Prostate gland (tissue), 2 donors: ENCODE data around the gene NME3. TPM values are rescaled to one million over a fixed set of nuclear protein-coding genes. Genes with fewer than 3 reads are reported as not detected.

Experiments used
- DNase-seq: peaks from one replicate; pipeline ENCODE4 v3.0.0-alpha.2; 2019; ENCODE audit warnings: low spot score
- H3K27ac ChIP-seq, 2 donors: fragments of 200-600 bp; sonication (generic); 2 replicates each; pipeline ENCODE4 v1.5.1; 2017 to 2019
- H3K27me3 ChIP-seq: fragments of 200-600 bp; sonication (generic); replicated peaks from 2 replicates; pipeline ENCODE4 v1.5.1; 2019; ENCODE audit not compliant: insufficient read depth
- H3K36me3 ChIP-seq, 2 donors: fragments of 200-600 bp; sonication (generic); 1 replicate in 1 of 2; 2 replicates in 1 of 2; pipeline versions ENCODE4 v1.5.1 to v1.8.1; 2017 to 2019
- H3K4me1 ChIP-seq: fragments of 200-600 bp; sonication (generic); replicated peaks from 2 replicates; pipeline ENCODE4 v1.5.1; 2019
- H3K4me3 ChIP-seq, 2 donors: fragments of 200-600 bp; sonication (generic); 2 replicates each; pipeline ENCODE4 v1.5.1; 2017 to 2019
- H3K9me3 ChIP-seq: fragments of 200-600 bp; sonication (generic); 2 replicates; pipeline ENCODE4 v1.5.1; 2017
- POLR2A ChIP-seq: fragments of 450-650 bp; IDR thresholded peaks from one replicate; pipeline ENCODE4 v1.6.1; 2016; ENCODE audit warnings: antibody characterized with exemption, mild to moderate bottlenecking
- POLR2AphosphoS5 ChIP-seq: sonication (generic); formaldehyde crosslinking; IDR thresholded peaks from one replicate; pipeline ENCODE4 v1.6.1; 2017; ENCODE audit warnings: antibody characterized with exemption
- WGBS: methylation state at CpG from one replicate; pipeline ENCODE4 v1.1.5; 2018; 5-methylcytosine and 5-hydroxymethylcytosine counted together
- intact Hi-C: fragments of 100-400 bp; cut with DNase I; formaldehyde crosslinking; loops from one replicate; pipeline ENCODE4 v1.14.2; 2022
- total RNA-seq, 2 donors: library from RNA; depleted of rRNA; stranded (reverse); fragments of >200 nt; gene quantifications; one replicate each; pipeline ENCODE4 v1.1.0, GENCODE V29; 2016
- TF ChIP-seq, protein P1 (sequence below), 4 experiments: fragments of 200-600 bp in 2 of 4; fragments of 450-650 bp in 2 of 4; sonication (generic) in 2 of 4; IDR thresholded peaks; 1 replicate in 3 of 4; 2 replicates in 1 of 4; pipeline ENCODE4 v1.5.1; 2016 to 2019; ENCODE audit warnings: antibody characterized with exemption in 4 of 4, mild to moderate bottlenecking in 2 of 4, moderate library complexity in 2 of 4

NME3 gene
- total RNA-seq, 2 donors from 2014 or later, result 135 to 252 TPM

GRCh38 chr16:1746693-1747195 lies 24.6 kb downstream of the NME3 start:
- H3K4me3 ChIP-seq, result no peak overlapping the region
- WGBS, result 91% methylated on average over 21 of the region's 31 CpGs
- no peaks in the 10 kb centered on the region for H3K27me3 ChIP-seq
- no peaks in the 10 kb centered on the region for H3K9me3 ChIP-seq
- DNase-seq, result no peak
- no peak for TF ChIP-seq POLR2A
- TF ChIP-seq, protein P1, sequence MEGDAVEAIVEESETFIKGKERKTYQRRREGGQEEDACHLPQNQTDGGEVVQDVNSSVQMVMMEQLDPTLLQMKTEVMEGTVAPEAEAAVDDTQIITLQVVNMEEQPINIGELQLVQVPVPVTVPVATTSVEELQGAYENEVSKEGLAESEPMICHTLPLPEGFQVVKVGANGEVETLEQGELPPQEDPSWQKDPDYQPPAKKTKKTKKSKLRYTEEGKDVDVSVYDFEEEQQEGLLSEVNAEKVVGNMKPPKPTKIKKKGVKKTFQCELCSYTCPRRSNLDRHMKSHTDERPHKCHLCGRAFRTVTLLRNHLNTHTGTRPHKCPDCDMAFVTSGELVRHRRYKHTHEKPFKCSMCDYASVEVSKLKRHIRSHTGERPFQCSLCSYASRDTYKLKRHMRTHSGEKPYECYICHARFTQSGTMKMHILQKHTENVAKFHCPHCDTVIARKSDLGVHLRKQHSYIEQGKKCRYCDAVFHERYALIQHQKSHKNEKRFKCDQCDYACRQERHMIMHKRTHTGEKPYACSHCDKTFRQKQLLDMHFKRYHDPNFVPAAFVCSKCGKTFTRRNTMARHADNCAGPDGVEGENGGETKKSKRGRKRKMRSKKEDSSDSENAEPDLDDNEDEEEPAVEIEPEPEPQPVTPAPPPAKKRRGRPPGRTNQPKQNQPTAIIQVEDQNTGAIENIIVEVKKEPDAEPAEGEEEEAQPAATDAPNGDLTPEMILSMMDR (IDR thresholded peaks at IDR 0.05), result no peak
- TF ChIP-seq POLR2AphosphoS5, result no peak
- H3K36me3 ChIP-seq, result peaks cover 7 to 10% of the 10 kb centered on the region in 2 donors
- intact Hi-C loops, result no loop called here
- no peaks in the 10 kb centered on the region for H3K4me1 ChIP-seq
- H3K27ac ChIP-seq, result no peak overlapping the region

DNA sequence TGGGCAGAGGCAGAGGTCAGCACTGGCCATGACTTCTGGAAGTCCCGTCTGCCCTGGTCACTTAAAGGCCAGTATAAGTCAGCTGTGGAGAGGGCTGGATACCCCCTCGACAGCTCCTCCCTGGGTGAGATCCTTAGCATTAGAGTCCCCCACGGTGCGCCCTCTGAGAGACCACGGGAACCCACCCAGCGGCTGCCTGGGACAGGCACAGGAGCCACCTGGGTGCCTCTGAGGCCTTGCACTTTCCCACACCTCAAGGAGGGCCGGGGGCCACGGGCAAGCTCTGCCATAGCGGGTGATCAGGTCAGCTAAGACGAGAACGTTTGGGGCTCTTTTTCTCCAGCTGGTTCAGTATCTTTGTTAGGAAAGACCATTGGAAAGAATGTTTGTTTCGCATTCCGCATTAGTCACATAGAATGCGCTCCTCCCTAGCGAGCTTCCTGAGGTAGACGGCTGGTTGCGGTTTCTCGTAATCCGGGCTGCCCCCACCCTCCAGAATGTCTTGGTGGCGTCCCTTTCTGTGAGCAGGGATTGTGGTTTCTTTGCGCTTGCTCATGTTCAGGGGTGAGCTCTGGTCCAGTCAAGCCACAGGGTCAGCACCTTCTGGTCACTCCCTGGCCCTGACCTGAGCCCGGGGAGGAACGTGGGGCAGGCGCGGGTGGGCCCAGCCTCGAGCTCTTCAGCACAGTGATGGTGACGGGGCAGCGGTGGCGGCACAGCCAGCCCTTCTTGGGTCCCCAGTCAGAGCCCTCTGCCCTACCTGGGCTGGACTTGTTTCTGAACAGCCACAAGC lies 25.2 kb downstream of the NME3 start:
- WGBS, result 90% methylated on average over 26 of the region's 29 CpGs
- H3K4me1 ChIP-seq, result no peaks in the 10 kb centered on the region
- DNase-seq, result no peak
- TF ChIP-seq POLR2A (no peak), POLR2AphosphoS5 (no peak)
- TF ChIP-seq, protein P1 (IDR thresholded peaks at IDR 0.05), result no peak
- intact Hi-C loops, result no loop called here
- H3K36me3 ChIP-seq, result peaks cover 7 to 10% of the 10 kb centered on the region in 2 donors
- H3K9me3 ChIP-seq, result no peaks in the 10 kb centered on the region
- H3K4me3 ChIP-seq, result no peak overlapping the region
- H3K27ac ChIP-seq, result no peak overlapping the region
- H3K27me3 ChIP-seq, result no peaks in the 10 kb centered on the region

DNA sequence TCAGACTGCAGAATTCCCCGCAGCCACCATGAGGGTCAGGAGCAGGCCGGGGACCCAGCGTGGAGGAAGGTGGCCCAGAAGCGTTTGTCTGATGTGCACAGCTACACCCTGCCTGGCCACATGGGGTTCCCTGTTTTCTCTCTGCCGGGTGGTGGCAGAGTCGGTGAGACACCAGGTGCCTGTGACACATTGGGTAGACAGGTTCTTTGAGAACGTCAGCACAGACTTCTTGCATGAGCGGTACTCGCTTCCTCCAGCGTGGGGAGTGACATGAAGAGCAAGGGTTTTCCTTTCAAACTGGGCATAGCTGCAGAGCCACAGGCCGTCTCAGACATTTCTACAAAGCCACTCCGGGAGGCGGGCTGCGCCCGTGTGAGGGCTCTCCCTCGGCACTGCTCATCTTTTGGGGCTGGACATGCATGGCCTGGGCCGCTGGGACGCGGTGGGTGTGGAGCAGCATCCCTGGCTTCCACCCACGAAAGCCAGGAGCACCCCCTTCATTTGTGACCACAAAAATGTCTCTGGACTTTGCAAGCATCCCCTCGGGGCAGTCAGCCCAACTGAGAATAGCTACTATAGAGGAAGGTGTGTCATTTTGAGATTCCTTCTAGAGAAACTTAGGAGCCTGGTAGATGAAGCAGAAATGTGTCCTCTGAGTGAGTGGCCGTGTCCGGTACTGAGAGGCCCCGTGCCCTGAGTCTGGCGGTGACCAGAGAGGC lies 26.0 kb downstream of the NME3 start:
- TF ChIP-seq POLR2AphosphoS5 (no peak), POLR2A (no peak)
- TF ChIP-seq, protein P1 (IDR thresholded peaks at IDR 0.05), result no peak
- Histone ChIP-seq H3K4me1 (no peaks in the 10 kb centered on the region), H3K27ac (no peak overlapping the region), H3K4me3 (no peak overlapping the region), H3K36me3 (peaks cover 6 to 7% of the 10 kb centered on the region in 2 donors), H3K9me3 (no peaks in the 10 kb centered on the region), H3K27me3 (no peaks in the 10 kb centered on the region)
- intact Hi-C loops, result no loop called here
- 85% methylated on average over 25 of the region's 25 CpGs for WGBS
- no peak for DNase-seq

DNA sequence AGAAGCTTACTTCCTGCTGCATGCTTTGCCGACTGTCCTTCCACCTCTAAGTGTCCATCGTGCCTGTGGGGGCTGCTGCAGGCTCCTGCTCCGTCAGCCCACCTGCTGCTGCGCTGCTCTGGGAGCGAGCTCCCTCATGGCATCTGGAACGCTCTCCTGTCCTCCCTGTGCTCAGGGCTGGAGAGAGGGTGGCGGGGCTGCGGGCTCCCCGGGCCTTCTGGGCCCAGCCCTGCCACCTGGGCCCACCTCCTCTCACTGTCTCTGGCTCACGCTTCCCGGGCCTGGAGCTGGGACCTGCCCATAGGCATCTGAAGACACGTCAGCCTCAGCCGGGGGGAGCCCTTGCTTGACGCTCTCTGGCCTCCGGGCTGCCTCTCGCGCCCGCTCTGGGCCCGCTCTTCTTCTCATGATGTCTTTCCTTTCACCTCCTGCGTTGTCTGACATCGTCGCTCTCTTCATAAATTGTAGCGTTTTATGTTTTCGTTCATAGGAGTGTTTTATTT lies 27.0 kb downstream of the NME3 start:
- Histone ChIP-seq H3K9me3 (no peaks in the 10 kb centered on the region), H3K27ac (no peak overlapping the region), H3K4me3 (no peak overlapping the region), H3K36me3 (peaks cover 6 to 7% of the 10 kb centered on the region in 2 donors), H3K27me3 (no peaks in the 10 kb centered on the region), H3K4me1 (no peaks in the 10 kb centered on the region)
- no peak for TF ChIP-seq POLR2AphosphoS5
- TF ChIP-seq, protein P1 (IDR thresholded peaks at IDR 0.05), result no peak
- no peak for TF ChIP-seq POLR2A
- DNase-seq, result no peak
- 88% methylated on average over 24 of the region's 24 CpGs for WGBS
- intact Hi-C loops, result no loop called here
